ENCODE results near the gene BSDC1.
"Not testable (repeated sequence)": the region's sequence is repeated elsewhere in the genome, so short reads cannot be mapped to it uniquely, and the experiment has no call there.

Gene BSDC1

GRCh38 chr1:32394141-32394889, at the start of gene BSDC1:
TSS of gene BSDC1 (minus strand) at chr1:32394441. CDS start at chr1:32394414, 27 bp downstream.
- Histone ChIP-seq H3K4me2 (ENCODE audit: low read depth, low read length, poor library complexity, severe bottlenecking) (peak within 1 kb of the TSS; percentile 94), H3F3A (ENCODE audit: low read depth) (no peaks in the 10 kb centered on the region), H3K36me3 (ENCODE audit: insufficient read depth, low read length) (no peaks in the 10 kb centered on the region; the same call in 1 of the 2 replicates), H3K9me2 (replicated peaks; ENCODE audit: low read depth, low read length) (no peaks in the 10 kb centered on the region), H3K4me1 (ENCODE audit: insufficient read depth, low read length, poor library complexity, severe bottlenecking) (peaks cover 21% of the 10 kb centered on the region), H4K20me1 (ENCODE audit: insufficient read depth, low read length, poor library complexity, severe bottlenecking) (peaks cover 10% of the 10 kb centered on the region), H3K9me3 (ENCODE audit: insufficient read depth, low read depth, low read length) (no peaks in the 10 kb centered on the region), H3K27me3 (ENCODE audit: insufficient read depth, low read length, poor library complexity, severe bottlenecking) (no peaks in the 10 kb centered on the region), H2AFZ (ENCODE audit: low read length) (peak within 1 kb of the TSS; percentile 97), H3K79me2 (ENCODE audit: insufficient read depth, low read length) (peaks cover 39% of the 10 kb centered on the region), H3K9ac (ENCODE audit: low read depth, low read length, poor library complexity, severe bottlenecking) (peak within 1 kb of the TSS; percentile 77), H3K4me3 (ENCODE audit: low read length, poor library complexity, severe bottlenecking) (peak within 1 kb of the TSS; percentile 91)
- TF ChIP-seq EZH2phosphoT487 (IDR thresholded peaks at IDR 0.05; ENCODE audit: borderline replicate concordance) = no peak
- TF ChIP-seq, protein P1, sequence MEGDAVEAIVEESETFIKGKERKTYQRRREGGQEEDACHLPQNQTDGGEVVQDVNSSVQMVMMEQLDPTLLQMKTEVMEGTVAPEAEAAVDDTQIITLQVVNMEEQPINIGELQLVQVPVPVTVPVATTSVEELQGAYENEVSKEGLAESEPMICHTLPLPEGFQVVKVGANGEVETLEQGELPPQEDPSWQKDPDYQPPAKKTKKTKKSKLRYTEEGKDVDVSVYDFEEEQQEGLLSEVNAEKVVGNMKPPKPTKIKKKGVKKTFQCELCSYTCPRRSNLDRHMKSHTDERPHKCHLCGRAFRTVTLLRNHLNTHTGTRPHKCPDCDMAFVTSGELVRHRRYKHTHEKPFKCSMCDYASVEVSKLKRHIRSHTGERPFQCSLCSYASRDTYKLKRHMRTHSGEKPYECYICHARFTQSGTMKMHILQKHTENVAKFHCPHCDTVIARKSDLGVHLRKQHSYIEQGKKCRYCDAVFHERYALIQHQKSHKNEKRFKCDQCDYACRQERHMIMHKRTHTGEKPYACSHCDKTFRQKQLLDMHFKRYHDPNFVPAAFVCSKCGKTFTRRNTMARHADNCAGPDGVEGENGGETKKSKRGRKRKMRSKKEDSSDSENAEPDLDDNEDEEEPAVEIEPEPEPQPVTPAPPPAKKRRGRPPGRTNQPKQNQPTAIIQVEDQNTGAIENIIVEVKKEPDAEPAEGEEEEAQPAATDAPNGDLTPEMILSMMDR (conservative IDR thresholded peaks at IDR 0.05; ENCODE audit: low read length) = no peak

- not testable (repeated sequence) for H3K9me2 ChIP-seq (replicated peaks; ENCODE audit: low read depth, low read length); H3K36me3 ChIP-seq (ENCODE audit: insufficient read depth, low read length); H3K79me2 ChIP-seq (ENCODE audit: insufficient read depth, low read length); H3F3A ChIP-seq (ENCODE audit: low read depth); H3K9me3 ChIP-seq (ENCODE audit: insufficient read depth, low read depth, low read length); H2AFZ ChIP-seq (ENCODE audit: low read length); H3K4me3 ChIP-seq (ENCODE audit: low read length, poor library complexity, severe bottlenecking); H3K4me2 ChIP-seq (ENCODE audit: low read depth, low read length, poor library complexity, severe bottlenecking); H3K9ac ChIP-seq (ENCODE audit: low read depth, low read length, poor library complexity, severe bottlenecking); H3K27me3 ChIP-seq (ENCODE audit: insufficient read depth, low read length, poor library complexity, severe bottlenecking); H4K20me1 ChIP-seq (ENCODE audit: insufficient read depth, low read length, poor library complexity, severe bottlenecking); H3K4me1 ChIP-seq (ENCODE audit: insufficient read depth, low read length, poor library complexity, severe bottlenecking)
These were observed 47.2 kb upstream of the BSDC1 start for GRCh38 chr1:32441467-32441866.

GRCh38 chr1:32438777-32439176, 44.5 kb upstream of the BSDC1 start:
- not testable (repeated sequence) for H3K9me3 ChIP-seq (ENCODE audit: insufficient read depth, low read depth, low read length); H3K27me3 ChIP-seq (ENCODE audit: insufficient read depth, low read length, poor library complexity, severe bottlenecking); H3K9me2 ChIP-seq (replicated peaks; ENCODE audit: low read depth, low read length); H3K4me2 ChIP-seq (ENCODE audit: low read depth, low read length, poor library complexity, severe bottlenecking); H3K9ac ChIP-seq (ENCODE audit: low read depth, low read length, poor library complexity, severe bottlenecking); H3K79me2 ChIP-seq (ENCODE audit: insufficient read depth, low read length); H3K4me1 ChIP-seq (ENCODE audit: insufficient read depth, low read length, poor library complexity, severe bottlenecking); H4K20me1 ChIP-seq (ENCODE audit: insufficient read depth, low read length, poor library complexity, severe bottlenecking); H3K4me3 ChIP-seq (ENCODE audit: low read length, poor library complexity, severe bottlenecking); H3F3A ChIP-seq (ENCODE audit: low read depth); H3K36me3 ChIP-seq (ENCODE audit: insufficient read depth, low read length); H2AFZ ChIP-seq (ENCODE audit: low read length)

GRCh38 chr1:32438136-32438535, 43.9 kb upstream of the BSDC1 start:
- Histone ChIP-seq H3F3A (ENCODE audit: low read depth) (no peaks in the 10 kb centered on the region), H3K79me2 (ENCODE audit: insufficient read depth, low read length) (no peaks in the 10 kb centered on the region), H3K4me3 (ENCODE audit: low read length, poor library complexity, severe bottlenecking) (no peak overlapping the region), H3K9ac (ENCODE audit: low read depth, low read length, poor library complexity, severe bottlenecking) (no peak overlapping the region), H3K4me1 (ENCODE audit: insufficient read depth, low read length, poor library complexity, severe bottlenecking) (no peaks in the 10 kb centered on the region), H3K9me3 (ENCODE audit: insufficient read depth, low read depth, low read length) (no peaks in the 10 kb centered on the region), H2AFZ (ENCODE audit: low read length) (no peak overlapping the region), H4K20me1 (ENCODE audit: insufficient read depth, low read length, poor library complexity, severe bottlenecking) (no peaks in the 10 kb centered on the region), H3K36me3 (ENCODE audit: insufficient read depth, low read length) (no peaks in the 10 kb centered on the region), H3K4me2 (ENCODE audit: low read depth, low read length, poor library complexity, severe bottlenecking) (no peak overlapping the region), H3K9me2 (replicated peaks; ENCODE audit: low read depth, low read length) (no peaks in the 10 kb centered on the region), H3K27me3 (ENCODE audit: insufficient read depth, low read length, poor library complexity, severe bottlenecking) (no peaks in the 10 kb centered on the region)
- TF ChIP-seq EZH2phosphoT487 (IDR thresholded peaks at IDR 0.05; ENCODE audit: borderline replicate concordance) = no peak
- TF ChIP-seq, protein P1 (conservative IDR thresholded peaks at IDR 0.05; ENCODE audit: low read length) = no peak

Data from Loucy (cell line).